Spleen (tissue), 7 donors: ENCODE data around the gene SNX5.

Source experiments
- POLR2A ChIP-seq, 3 donors: fragments of 450-650 bp; IDR thresholded peaks; one replicate each; pipeline ENCODE4 v1.5.1; 2017; ENCODE audit warnings: antibody characterized with exemption in 3 of 3, mild to moderate bottlenecking in 1 of 3
- POLR2AphosphoS5 ChIP-seq, 3 donors: sonication (generic); formaldehyde crosslinking; IDR thresholded peaks; one replicate each; pipeline ENCODE4 v1.5.1; 2017; ENCODE audit warnings: antibody characterized with exemption in 3 of 3
- TF ChIP-seq, protein P1 (sequence below), 11 experiments: fragments of 200-600 bp in 7 of 11; fragments of 450-650 bp in 4 of 11; sonication (generic) in 4 of 11; IDR thresholded peaks in 8 of 11; conservative IDR thresholded peaks in 3 of 11; 1 replicate in 7 of 11; 2 replicates in 4 of 11; pipeline versions ENCODE4 v1.4.0 to v1.8.0; 2016 to 2021; ENCODE audit warnings: antibody characterized with exemption in 11 of 11, inconsistent platforms in 4 of 11, mild to moderate bottlenecking in 1 of 11
- donor health status: DM: no; HTN: no; CAD: no; lungs with moderate emphysema.
- donor health status: DM: no; HTN: no; CAD: no.
- donor health status: DM: no; HTN: no; CAD: no.

DNA sequence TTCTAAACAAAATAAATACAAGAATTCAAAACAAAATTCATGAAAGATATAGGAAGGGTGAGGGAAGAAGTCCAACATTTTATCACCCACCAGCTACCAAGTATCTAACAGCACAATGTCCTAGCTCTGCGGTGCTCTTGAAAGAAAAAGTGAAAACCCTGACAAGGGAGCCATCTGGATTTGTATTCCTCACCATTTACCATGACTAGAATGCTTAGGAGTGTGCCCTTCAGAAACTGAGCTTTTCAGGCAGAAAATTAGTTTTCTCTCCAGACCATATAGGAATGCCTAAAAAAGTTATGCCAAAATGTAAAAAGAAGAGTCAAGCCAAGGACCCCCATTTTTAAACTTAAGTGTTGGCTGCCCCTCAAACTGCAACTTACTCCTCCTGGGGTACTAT is 4.5 kb downstream of the SNX5 start:
- TF ChIP-seq POLR2A (IDR thresholded peaks at IDR 0.05) (no peak), POLR2AphosphoS5 (IDR thresholded peaks at IDR 0.05) (no peak)
- TF ChIP-seq, protein P1, sequence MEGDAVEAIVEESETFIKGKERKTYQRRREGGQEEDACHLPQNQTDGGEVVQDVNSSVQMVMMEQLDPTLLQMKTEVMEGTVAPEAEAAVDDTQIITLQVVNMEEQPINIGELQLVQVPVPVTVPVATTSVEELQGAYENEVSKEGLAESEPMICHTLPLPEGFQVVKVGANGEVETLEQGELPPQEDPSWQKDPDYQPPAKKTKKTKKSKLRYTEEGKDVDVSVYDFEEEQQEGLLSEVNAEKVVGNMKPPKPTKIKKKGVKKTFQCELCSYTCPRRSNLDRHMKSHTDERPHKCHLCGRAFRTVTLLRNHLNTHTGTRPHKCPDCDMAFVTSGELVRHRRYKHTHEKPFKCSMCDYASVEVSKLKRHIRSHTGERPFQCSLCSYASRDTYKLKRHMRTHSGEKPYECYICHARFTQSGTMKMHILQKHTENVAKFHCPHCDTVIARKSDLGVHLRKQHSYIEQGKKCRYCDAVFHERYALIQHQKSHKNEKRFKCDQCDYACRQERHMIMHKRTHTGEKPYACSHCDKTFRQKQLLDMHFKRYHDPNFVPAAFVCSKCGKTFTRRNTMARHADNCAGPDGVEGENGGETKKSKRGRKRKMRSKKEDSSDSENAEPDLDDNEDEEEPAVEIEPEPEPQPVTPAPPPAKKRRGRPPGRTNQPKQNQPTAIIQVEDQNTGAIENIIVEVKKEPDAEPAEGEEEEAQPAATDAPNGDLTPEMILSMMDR (IDR thresholded peaks at IDR 0.05 in 8 of 11, conservative IDR thresholded peaks at IDR 0.05 in 3 of 11) = no peak
